B cell (primary cell): ENCODE data around the gene C12orf75. TPM values are rescaled to one million over a fixed set of nuclear protein-coding genes. Genes with fewer than 3 reads are reported as not detected.
"Not testable (repeated sequence)": the region's sequence is repeated elsewhere in the genome, so short reads cannot be mapped to it uniquely, and the experiment has no call there.

ENCODE experiments used
- ATAC-seq: fragments of 200-7000 bp; cut with Tn5 transposase; one replicate; pipeline ENCODE4 v1.10.0; 2021; ENCODE audit warnings: low read depth, mild to moderate bottlenecking, moderate number of reproducible peaks, moderate library complexity
- CTCF ChIA-PET: fragments of 350-600 bp; sonication (Branson Sonifier 250); formaldehyde crosslinking; loops from one replicate; lab custom pipeline; 2021; ENCODE audit warnings: antibody characterized with exemption, inconsistent platforms; lab: Charles Lee
- POLR2A ChIA-PET: fragments of 350-600 bp; sonication (Branson Sonifier 250); formaldehyde crosslinking; loops from one replicate; lab custom pipeline; 2021; ENCODE audit warnings: antibody characterized with exemption; lab: Charles Lee
- DNase-seq: peaks from one replicate; pipeline ENCODE4 v3.0.0; 2013
- H2AFZ ChIP-seq: 2 replicates; pipeline ENCODE4 v1.6.1; 2012; ENCODE audit warnings: mild to moderate bottlenecking, low read depth, low read length; ENCODE audit not compliant: insufficient read depth, poor library complexity, severe bottlenecking
- H3K27ac ChIP-seq, 2 donors: 1 replicate in 1 of 2; 2 replicates in 1 of 2; pipeline ENCODE4 v1.5.1; 2012 to 2013; ENCODE audit warnings: low read length in 2 of 2, mild to moderate bottlenecking in 2 of 2, moderate library complexity in 1 of 2
- H3K27me3 ChIP-seq, 4 experiments: fragments of 200-600 bp in 1 of 4; sonication (generic) in 1 of 4; replicated peaks in 1 of 4; 1 replicate in 2 of 4; 2 replicates in 2 of 4; pipeline versions ENCODE4 v1.6.1 to v1.7.0; 2013 to 2016; ENCODE audit warnings: low read length in 3 of 4, mild to moderate bottlenecking in 2 of 4, mixed read lengths in 1 of 4, moderate library complexity in 1 of 4; ENCODE audit not compliant: insufficient read depth in 4 of 4, control insufficient read depth in 3 of 4; ENCODE audit errors: control extremely low read depth in 1 of 4
- H3K36me3 ChIP-seq, 2 experiments: replicated peaks in 1 of 2; 1 replicate in 1 of 2; 2 replicates in 1 of 2; pipeline versions ENCODE4 v1.6.1 to v1.7.1; 2013; ENCODE audit warnings: low read length in 1 of 2; ENCODE audit not compliant: insufficient read depth in 2 of 2, control insufficient read depth in 1 of 2; ENCODE audit errors: control extremely low read depth in 1 of 2, extremely low read depth in 1 of 2
- H3K4me1 ChIP-seq, 2 donors: fragments of 200-600 bp in 1 of 2; sonication (generic) in 1 of 2; 1 replicate in 1 of 2; 2 replicates in 1 of 2; pipeline versions ENCODE4 v1.5.1 to v1.6.1; 2013 to 2017; ENCODE audit warnings: low read length in 2 of 2; ENCODE audit not compliant: control insufficient read depth in 2 of 2, insufficient read depth in 2 of 2
- H3K4me2 ChIP-seq: replicated peaks from 2 replicates; pipeline ENCODE3; 2012; ENCODE audit warnings: mild to moderate bottlenecking, low read depth, low read length; ENCODE audit not compliant: poor library complexity, severe bottlenecking
- H3K4me3 ChIP-seq, 5 experiments: fragments of 200-600 bp in 1 of 5; sonication (generic) in 1 of 5; 1 replicate in 3 of 5; 2 replicates in 2 of 5; pipeline versions ENCODE4 v1.5.1 to v1.7.0; 2011 to 2016; ENCODE audit warnings: low read length in 4 of 5, mild to moderate bottlenecking in 4 of 5, low read depth in 2 of 5, control low read depth in 1 of 5, moderate library complexity in 1 of 5; ENCODE audit not compliant: insufficient read depth in 1 of 5; ENCODE audit errors: control extremely low read depth in 1 of 5, extremely low read depth in 1 of 5
- H3K79me2 ChIP-seq: fragments of 200-600 bp; sonication (generic); one replicate; pipeline ENCODE4 v1.6.0; 2016; ENCODE audit warnings: low read length; ENCODE audit not compliant: control insufficient read depth, insufficient read depth
- H3K9ac ChIP-seq: fragments of 200-600 bp; sonication (generic); 2 replicates; pipeline ENCODE4 v1.6.1; 2017; ENCODE audit warnings: mild to moderate bottlenecking, low read length, moderate library complexity
- H3K9me3 ChIP-seq, 3 donors: one replicate each; pipeline versions ENCODE4 v1.6.1 to v1.7.1; 2013; ENCODE audit warnings: low read length in 2 of 3; ENCODE audit not compliant: control insufficient read depth in 2 of 3, insufficient read depth in 1 of 3; ENCODE audit errors: control extremely low read depth in 1 of 3
- H4K20me1 ChIP-seq: 2 replicates; pipeline ENCODE4 v1.6.0; 2012; ENCODE audit warnings: mild to moderate bottlenecking, low read length; ENCODE audit not compliant: insufficient read depth, control insufficient read depth, poor library complexity, severe bottlenecking
- H3K27ac Mint-ChIP-seq: one replicate; pipeline ENCODE4 v1.8.0; 2021; ENCODE audit warnings: mixed read lengths
- H3K27me3 Mint-ChIP-seq: one replicate; pipeline ENCODE4 v1.8.0; 2021; ENCODE audit warnings: mixed read lengths
- H3K4me1 Mint-ChIP-seq: one replicate; pipeline ENCODE4 v1.8.0; 2021; ENCODE audit warnings: mixed read lengths
- H3K4me3 Mint-ChIP-seq: one replicate; pipeline ENCODE4 v1.8.0; 2021; ENCODE audit warnings: mixed read lengths
- H3K9me3 Mint-ChIP-seq: one replicate; pipeline ENCODE4 v1.8.0; 2022; ENCODE audit warnings: mixed read lengths; ENCODE audit not compliant: insufficient read depth
- CTCF ChIP-seq: fragments of 200-600 bp; IDR thresholded peaks from one replicate; pipeline ENCODE4 v1.8.0; 2022; ENCODE audit warnings: antibody characterized with exemption, mild to moderate bottlenecking
- EZH2 ChIP-seq: IDR thresholded peaks from 2 replicates; pipeline ENCODE4 v1.6.1; 2012; ENCODE audit warnings: borderline replicate concordance, low read depth, mild to moderate bottlenecking, moderate library complexity, low read length; ENCODE audit not compliant: insufficient read depth, poor library complexity, severe bottlenecking
- WGBS: methylation state at CpG from one replicate; pipeline ENCODE4 v1.1.5; 2013; ENCODE audit warnings: missing lambda C conversion rate; ENCODE audit not compliant: insufficient coverage; 5-methylcytosine and 5-hydroxymethylcytosine counted together
- intact Hi-C: fragments of 100-400 bp; cut with micrococcal nuclease; formaldehyde crosslinking; loops from one replicate; pipeline ENCODE4 v1.10.0; 2022
- polyA plus RNA-seq: library from polyadenylated mRNA; depleted of rRNA; stranded (reverse); fragments of >200 nt; gene quantifications from 2 replicates; pipeline ENCODE4 v1.2.3, GENCODE V29; 2012
- total RNA-seq, 2 donors: library from RNA; stranded (reverse); fragments of 120-200 nt in 1 of 2; gene quantifications; 1 replicate in 1 of 2; 2 replicates in 1 of 2; pipeline versions ENCODE4 v1.2.3 to v1.2.4, GENCODE V29; 2013 to 2022

C12orf75 gene
- total and polyA plus RNA-seq, 2 donors (not counting 1 experiment from before 2014, with no cell fraction given): 8.5 to 12.9 TPM

GRCh38 chr12:105300883-105301282 lies 29.6 kb upstream of the C12orf75 start:
- Mint-ChIP-seq H3K4me1 (no peaks in the 10 kb centered on the region), H3K27ac (no peak overlapping the region), H3K4me3 (no peak overlapping the region), H3K9me3 (peaks cover 2% of the 10 kb centered on the region), H3K27me3 (peaks cover 13% of the 10 kb centered on the region)
- Histone ChIP-seq H2AFZ (no peak overlapping the region), H3K9ac (no peak overlapping the region), H3K4me1 (no peaks in the 10 kb centered on the region), H3K4me2 (no peak overlapping the region), H3K4me3 (no peak overlapping the region), H3K36me3 (no peaks in the 10 kb centered on the region), H3K79me2 (no peaks in the 10 kb centered on the region), H3K9me3 (peaks cover 0 to 13% (median 5%) of the 10 kb centered on the region in 3 donors), H3K27ac (no peak overlapping the region), H3K27me3 (peaks cover 0 to 2% (median 0%) of the 10 kb centered on the region in 4 experiments), H4K20me1 (no peaks in the 10 kb centered on the region)
- intact Hi-C loops: no loop called here
- DNase-seq (no peak), ATAC-seq (no peak)
- no peak for TF ChIP-seq EZH2
- no peak for TF ChIP-seq CTCF
- ChIA-PET CTCF (no interaction called here), POLR2A (no interaction called here)
- 93% methylated on average over 6 of the region's 6 CpGs for WGBS

GRCh38 chr12:105301696-105302095 lies 28.8 kb upstream of the C12orf75 start:
- Histone ChIP-seq H3K9me3 (peaks cover 0 to 13% (median 5%) of the 10 kb centered on the region in 3 donors), H4K20me1 (no peaks in the 10 kb centered on the region), H3K4me3 (no peak overlapping the region), H3K9ac (no peak overlapping the region), H3K27me3 (peaks cover 0 to 2% (median 0%) of the 10 kb centered on the region in 4 experiments), H3K4me2 (no peak overlapping the region), H3K27ac (no peak overlapping the region), H2AFZ (no peak overlapping the region), H3K36me3 (no peaks in the 10 kb centered on the region), H3K4me1 (no peaks in the 10 kb centered on the region), H3K79me2 (no peaks in the 10 kb centered on the region)
- no peak for DNase-seq
- H3K27ac Mint-ChIP-seq: no peak overlapping the region
- TF ChIP-seq EZH2: no peak
- no peak for TF ChIP-seq CTCF
- POLR2A ChIA-PET: no interaction called here
- no peaks in the 10 kb centered on the region for H3K4me1 Mint-ChIP-seq
- no peak for ATAC-seq
- peaks cover 11% of the 10 kb centered on the region for H3K27me3 Mint-ChIP-seq
- CTCF ChIA-PET: no interaction called here
- WGBS: 100% methylated on average over 4 of the region's 5 CpGs
- intact Hi-C loops: no loop called here
- H3K9me3 Mint-ChIP-seq: peaks cover 2% of the 10 kb centered on the region
- H3K4me3 Mint-ChIP-seq: no peak overlapping the region

- WGBS: 94% methylated on average over 5 of the region's 7 CpGs
These were observed 27.5 kb upstream of the C12orf75 start for GRCh38 chr12:105302986-105303385.

More at GRCh38 chr12:105302986-105303385, 27.5 kb upstream of the C12orf75 start:
- H3K27ac ChIP-seq, H3K9me3 ChIP-seq, H3K27ac Mint-ChIP-seq, H3K79me2 ChIP-seq, H3K27me3 ChIP-seq, POLR2A ChIA-PET, H3K9me3 Mint-ChIP-seq, ATAC-seq, intact Hi-C loops, H3K36me3 ChIP-seq, H3K9ac ChIP-seq, H3K4me1 ChIP-seq, H2AFZ ChIP-seq, CTCF ChIA-PET, H3K4me3 Mint-ChIP-seq, H3K4me3 ChIP-seq, DNase-seq, H4K20me1 ChIP-seq, H3K4me2 ChIP-seq, H3K4me1 Mint-ChIP-seq: not testable (repeated sequence)
- H3K27me3 Mint-ChIP-seq: peaks cover 16% of the 10 kb centered on the region
